Neural cell (in vitro differentiated cells): ENCODE data around the gene DNAJB4. TPM values are rescaled to one million over a fixed set of nuclear protein-coding genes. Genes with fewer than 3 reads are reported as not detected.

Experiments
- H2AFZ ChIP-seq: fragments of 200-600, 300-800 bp; sonication (generic), shearing (Covaris generic); 2 replicates; pipeline ENCODE4 v1.6.0; 2014; ENCODE audit warnings: low read depth, mild to moderate bottlenecking, antibody characterized with exemption, low read length, moderate library complexity
- H3F3A ChIP-seq: fragments of 200-600 bp; shearing (Covaris generic); 2 replicates; pipeline ENCODE4 v1.6.1; 2016; ENCODE audit warnings: mild to moderate bottlenecking, moderate library complexity, mixed read lengths, antibody characterized with exemption, low read length; ENCODE audit not compliant: insufficient read depth, poor library complexity, severe bottlenecking
- H3K27ac ChIP-seq: fragments of 200-600, 300-800 bp; sonication (generic), shearing (Covaris generic); 2 replicates; pipeline ENCODE4 v1.5.1; 2014; ENCODE audit warnings: mild to moderate bottlenecking, low read length, moderate library complexity
- H3K27me3 ChIP-seq: fragments of 300-800, 200-600 bp; sonication (generic), shearing (Covaris generic); 2 replicates; pipeline ENCODE4 v1.6.0; 2014; ENCODE audit warnings: mild to moderate bottlenecking, low read depth, low read length, moderate library complexity; ENCODE audit not compliant: insufficient read depth
- H3K36me3 ChIP-seq: fragments of 300-800, 200-600 bp; sonication (generic), shearing (Covaris generic); 2 replicates; pipeline ENCODE4 v1.5.1; 2014; ENCODE audit warnings: mild to moderate bottlenecking, antibody characterized with exemption, low read length, moderate library complexity; ENCODE audit not compliant: insufficient read depth
- H3K4me2 ChIP-seq: fragments of 300-800, 200-600 bp; sonication (generic), shearing (Covaris generic); 2 replicates; pipeline ENCODE4 v1.6.0; 2014; ENCODE audit warnings: mild to moderate bottlenecking, low read length
- H3K4me3 ChIP-seq: fragments of 300-800, 200-600 bp; sonication (generic), shearing (Covaris generic); 2 replicates; pipeline ENCODE4 v1.5.1; 2014; ENCODE audit warnings: mild to moderate bottlenecking, low read length, moderate library complexity
- H3K79me2 ChIP-seq: fragments of 200-600 bp; shearing (Covaris generic); replicated peaks from 2 replicates; pipeline ENCODE4 v1.6.0; 2014; ENCODE audit warnings: mild to moderate bottlenecking, low read length, moderate library complexity; ENCODE audit not compliant: insufficient read depth
- H3K9ac ChIP-seq: fragments of 300-800, 200-600 bp; sonication (generic), shearing (Covaris generic); 2 replicates; pipeline ENCODE4 v1.6.1; 2016; ENCODE audit warnings: mild to moderate bottlenecking, low read length, mixed read lengths
- H3K9me2 ChIP-seq: fragments of 200-600 bp; shearing (Covaris generic); 2 replicates; pipeline ENCODE4 v1.6.1; 2016; ENCODE audit warnings: mild to moderate bottlenecking, low read length, mixed read lengths; ENCODE audit not compliant: insufficient read depth
- H3K9me3 ChIP-seq: fragments of 200-600, 300-800 bp; sonication (generic), shearing (Covaris generic); 2 replicates; pipeline ENCODE4 v1.6.1; 2016; ENCODE audit warnings: mild to moderate bottlenecking, mixed run types, low read length, moderate library complexity, mixed read lengths
- H4K20me1 ChIP-seq: fragments of 200-600 bp; shearing (Covaris generic); 2 replicates; pipeline ENCODE4 v1.6.1; 2016; ENCODE audit warnings: mild to moderate bottlenecking, mixed run types; ENCODE audit not compliant: insufficient read depth
- EP300 ChIP-seq: fragments of 450-650 bp; conservative IDR thresholded peaks from 2 replicates; pipeline ENCODE4 v1.6.1; 2014; ENCODE audit warnings: antibody characterized with exemption, mild to moderate bottlenecking, moderate library complexity; ENCODE audit not compliant: poor library complexity, severe bottlenecking
- EZH2 ChIP-seq: fragments of 200-600, 300-800 bp; shearing (Covaris generic), sonication (generic); IDR thresholded peaks from 2 replicates; pipeline ENCODE4 v1.6.1; 2014; ENCODE audit warnings: antibody characterized with exemption, low read length, borderline replicate concordance, mild to moderate bottlenecking; ENCODE audit not compliant: insufficient read depth, poor library complexity, severe bottlenecking
- MXI1 ChIP-seq: fragments of 450-650 bp; conservative IDR thresholded peaks from 2 replicates; pipeline ENCODE4 v1.6.1; 2014; ENCODE audit warnings: antibody characterized with exemption, mild to moderate bottlenecking; ENCODE audit not compliant: poor library complexity, severe bottlenecking
- POLR2AphosphoS5 ChIP-seq: IDR thresholded peaks from 2 replicates; pipeline ENCODE4 v1.6.1; 2012
- RAD21 ChIP-seq: fragments of 450-650 bp; conservative IDR thresholded peaks from 2 replicates; pipeline ENCODE4 v1.6.1; 2014; ENCODE audit warnings: antibody characterized with exemption, mild to moderate bottlenecking, moderate library complexity
- SMC3 ChIP-seq: fragments of 450-650 bp; conservative IDR thresholded peaks from 2 replicates; pipeline ENCODE4 v1.6.1; 2014; ENCODE audit warnings: antibody characterized with exemption, mild to moderate bottlenecking, moderate library complexity; ENCODE audit not compliant: poor library complexity
- TAF1 ChIP-seq: IDR thresholded peaks from 2 replicates; pipeline ENCODE4 v1.6.1; 2012; ENCODE audit warnings: low read depth
- polyA plus RNA-seq: library from polyadenylated mRNA; depleted of rRNA; stranded (reverse); fragments of >200 nt; gene quantifications from 2 replicates; pipeline ENCODE4 v1.2.3, GENCODE V29; 2014
- TF ChIP-seq, protein P1 (sequence below): IDR thresholded peaks from 2 replicates; pipeline ENCODE4 v1.6.1; 2012; ENCODE audit warnings: borderline replicate concordance
- TF ChIP-seq, protein P2 (sequence below): fragments of 450-650 bp; IDR thresholded peaks from 2 replicates; pipeline ENCODE4 v1.5.1; 2014; ENCODE audit warnings: antibody characterized with exemption, mild to moderate bottlenecking, moderate library complexity; ENCODE audit not compliant: poor library complexity, severe bottlenecking

The DNAJB4 gene
- polyA plus RNA-seq, 1 donor from 2014 or later = 42.2 TPM

DNA sequence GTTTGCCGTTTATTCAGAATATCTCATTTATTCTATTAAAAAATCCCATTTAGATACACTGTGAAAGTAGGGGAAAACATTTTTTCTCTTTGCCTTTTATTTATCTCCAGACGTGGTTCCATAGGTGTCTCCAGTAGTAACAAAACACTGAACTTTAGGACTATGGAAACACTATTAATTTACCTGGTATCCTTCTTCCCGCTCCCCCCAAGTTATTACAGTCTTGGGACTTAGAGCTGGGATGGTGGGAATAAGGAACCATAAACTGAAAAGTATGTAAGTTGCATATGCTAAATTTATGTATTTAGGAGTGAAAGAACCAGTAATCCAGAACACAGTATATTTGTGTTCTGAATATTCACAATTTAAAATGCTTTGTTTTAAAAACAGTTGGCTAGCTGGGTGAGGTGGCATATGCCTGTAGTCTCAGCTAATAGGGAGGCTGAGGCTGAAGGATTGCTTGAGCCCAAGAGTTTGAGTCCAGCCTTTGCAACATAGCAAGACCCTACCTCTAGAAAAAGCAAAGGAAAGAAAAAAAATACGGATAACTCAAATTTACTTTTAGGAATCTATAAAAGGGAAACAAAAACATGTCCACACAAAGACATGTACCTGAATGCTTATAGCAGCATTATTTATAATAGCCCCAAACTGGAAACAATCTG is 3.1 kb downstream of the DNAJB4 start:
- H3K79me2 ChIP-seq = peaks cover 24% of the 10 kb centered on the region
- TF ChIP-seq EP300 = no peak
- no peak for TF ChIP-seq POLR2AphosphoS5
- no peak for TF ChIP-seq EZH2
- TF ChIP-seq MXI1 = no peak
- no peak for TF ChIP-seq TAF1
- TF ChIP-seq SMC3 = no peak
- TF ChIP-seq, protein P1, sequence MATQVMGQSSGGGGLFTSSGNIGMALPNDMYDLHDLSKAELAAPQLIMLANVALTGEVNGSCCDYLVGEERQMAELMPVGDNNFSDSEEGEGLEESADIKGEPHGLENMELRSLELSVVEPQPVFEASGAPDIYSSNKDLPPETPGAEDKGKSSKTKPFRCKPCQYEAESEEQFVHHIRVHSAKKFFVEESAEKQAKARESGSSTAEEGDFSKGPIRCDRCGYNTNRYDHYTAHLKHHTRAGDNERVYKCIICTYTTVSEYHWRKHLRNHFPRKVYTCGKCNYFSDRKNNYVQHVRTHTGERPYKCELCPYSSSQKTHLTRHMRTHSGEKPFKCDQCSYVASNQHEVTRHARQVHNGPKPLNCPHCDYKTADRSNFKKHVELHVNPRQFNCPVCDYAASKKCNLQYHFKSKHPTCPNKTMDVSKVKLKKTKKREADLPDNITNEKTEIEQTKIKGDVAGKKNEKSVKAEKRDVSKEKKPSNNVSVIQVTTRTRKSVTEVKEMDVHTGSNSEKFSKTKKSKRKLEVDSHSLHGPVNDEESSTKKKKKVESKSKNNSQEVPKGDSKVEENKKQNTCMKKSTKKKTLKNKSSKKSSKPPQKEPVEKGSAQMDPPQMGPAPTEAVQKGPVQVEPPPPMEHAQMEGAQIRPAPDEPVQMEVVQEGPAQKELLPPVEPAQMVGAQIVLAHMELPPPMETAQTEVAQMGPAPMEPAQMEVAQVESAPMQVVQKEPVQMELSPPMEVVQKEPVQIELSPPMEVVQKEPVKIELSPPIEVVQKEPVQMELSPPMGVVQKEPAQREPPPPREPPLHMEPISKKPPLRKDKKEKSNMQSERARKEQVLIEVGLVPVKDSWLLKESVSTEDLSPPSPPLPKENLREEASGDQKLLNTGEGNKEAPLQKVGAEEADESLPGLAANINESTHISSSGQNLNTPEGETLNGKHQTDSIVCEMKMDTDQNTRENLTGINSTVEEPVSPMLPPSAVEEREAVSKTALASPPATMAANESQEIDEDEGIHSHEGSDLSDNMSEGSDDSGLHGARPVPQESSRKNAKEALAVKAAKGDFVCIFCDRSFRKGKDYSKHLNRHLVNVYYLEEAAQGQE = no peak
- TF ChIP-seq, protein P2, sequence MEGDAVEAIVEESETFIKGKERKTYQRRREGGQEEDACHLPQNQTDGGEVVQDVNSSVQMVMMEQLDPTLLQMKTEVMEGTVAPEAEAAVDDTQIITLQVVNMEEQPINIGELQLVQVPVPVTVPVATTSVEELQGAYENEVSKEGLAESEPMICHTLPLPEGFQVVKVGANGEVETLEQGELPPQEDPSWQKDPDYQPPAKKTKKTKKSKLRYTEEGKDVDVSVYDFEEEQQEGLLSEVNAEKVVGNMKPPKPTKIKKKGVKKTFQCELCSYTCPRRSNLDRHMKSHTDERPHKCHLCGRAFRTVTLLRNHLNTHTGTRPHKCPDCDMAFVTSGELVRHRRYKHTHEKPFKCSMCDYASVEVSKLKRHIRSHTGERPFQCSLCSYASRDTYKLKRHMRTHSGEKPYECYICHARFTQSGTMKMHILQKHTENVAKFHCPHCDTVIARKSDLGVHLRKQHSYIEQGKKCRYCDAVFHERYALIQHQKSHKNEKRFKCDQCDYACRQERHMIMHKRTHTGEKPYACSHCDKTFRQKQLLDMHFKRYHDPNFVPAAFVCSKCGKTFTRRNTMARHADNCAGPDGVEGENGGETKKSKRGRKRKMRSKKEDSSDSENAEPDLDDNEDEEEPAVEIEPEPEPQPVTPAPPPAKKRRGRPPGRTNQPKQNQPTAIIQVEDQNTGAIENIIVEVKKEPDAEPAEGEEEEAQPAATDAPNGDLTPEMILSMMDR = no peak
- no peak for TF ChIP-seq RAD21
- H3K27ac ChIP-seq = no peak overlapping the region
- no peak overlapping the region for H2AFZ ChIP-seq
- H3K9me2 ChIP-seq = no peaks in the 10 kb centered on the region
- H3K27me3 ChIP-seq = no peaks in the 10 kb centered on the region
- no peak overlapping the region for H3K4me3 ChIP-seq
- H3F3A ChIP-seq = no peaks in the 10 kb centered on the region
- no peak overlapping the region for H3K4me2 ChIP-seq
- no peaks in the 10 kb centered on the region for H3K9me3 ChIP-seq
- no peaks in the 10 kb centered on the region for H4K20me1 ChIP-seq
- H3K36me3 ChIP-seq = no peaks in the 10 kb centered on the region
- no peak overlapping the region for H3K9ac ChIP-seq

DNA sequence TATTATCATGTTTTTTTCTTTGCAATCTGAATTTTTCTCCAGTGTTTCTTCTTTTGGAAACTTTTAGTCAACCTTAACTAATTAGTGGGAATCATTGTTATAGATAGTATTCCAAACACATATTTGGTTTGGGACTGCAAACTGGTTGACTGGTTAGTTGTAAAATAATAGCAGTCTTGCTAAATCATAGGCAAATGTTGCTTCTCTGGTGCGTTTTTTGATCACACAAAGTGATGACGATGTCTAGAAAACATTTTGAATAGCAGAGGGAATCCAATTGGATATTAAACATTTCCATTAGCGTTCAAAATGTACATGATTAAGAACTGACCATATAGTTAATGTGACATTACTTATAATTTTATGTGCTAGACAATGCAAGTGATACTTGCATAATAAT is 4.5 kb downstream of the DNAJB4 start:
- Histone ChIP-seq H3K4me2 (no peak overlapping the region), H2AFZ (no peak overlapping the region), H3K79me2 (peaks cover 24% of the 10 kb centered on the region), H3K9ac (no peak overlapping the region), H3K9me3 (no peaks in the 10 kb centered on the region), H4K20me1 (no peaks in the 10 kb centered on the region), H3K36me3 (no peaks in the 10 kb centered on the region), H3K27me3 (no peaks in the 10 kb centered on the region), H3K27ac (no peak overlapping the region), H3K9me2 (no peaks in the 10 kb centered on the region), H3F3A (no peaks in the 10 kb centered on the region), H3K4me3 (no peak overlapping the region)
- TF ChIP-seq EP300 = no peak
- TF ChIP-seq TAF1 = no peak
- TF ChIP-seq RAD21 = no peak
- no peak for TF ChIP-seq EZH2
- TF ChIP-seq, protein P2 = no peak
- no peak for TF ChIP-seq MXI1
- no peak for TF ChIP-seq POLR2AphosphoS5
- no peak for TF ChIP-seq SMC3
- TF ChIP-seq, protein P1 = no peak
